ENCODE measurements around the gene JADE1. TPM values are rescaled to one million over a fixed set of nuclear protein-coding genes. Genes with fewer than 3 reads are reported as not detected.

Gene JADE1
- total RNA-seq, 1 experiment from 2014 or later, result 7.4 TPM

- DNase-seq (ENCODE audit: low read depth, low spot score), result no peak
- in situ Hi-C loops (cut with HindIII; ENCODE audit: low pct_unique_long_range_greater_than_20kb, low sequenced_read_pairs), result no loop called here
Observed at GRCh38 chr4:128859887-128860677, 50.6 kb downstream of the JADE1 start.

GRCh38 chr4:128861856-128862518, 52.5 kb downstream of the JADE1 start:
- in situ Hi-C loops (cut with HindIII; ENCODE audit: low pct_unique_long_range_greater_than_20kb, low sequenced_read_pairs), result no loop called here
- no peak for DNase-seq (ENCODE audit: low read depth, low spot score)

DNA sequence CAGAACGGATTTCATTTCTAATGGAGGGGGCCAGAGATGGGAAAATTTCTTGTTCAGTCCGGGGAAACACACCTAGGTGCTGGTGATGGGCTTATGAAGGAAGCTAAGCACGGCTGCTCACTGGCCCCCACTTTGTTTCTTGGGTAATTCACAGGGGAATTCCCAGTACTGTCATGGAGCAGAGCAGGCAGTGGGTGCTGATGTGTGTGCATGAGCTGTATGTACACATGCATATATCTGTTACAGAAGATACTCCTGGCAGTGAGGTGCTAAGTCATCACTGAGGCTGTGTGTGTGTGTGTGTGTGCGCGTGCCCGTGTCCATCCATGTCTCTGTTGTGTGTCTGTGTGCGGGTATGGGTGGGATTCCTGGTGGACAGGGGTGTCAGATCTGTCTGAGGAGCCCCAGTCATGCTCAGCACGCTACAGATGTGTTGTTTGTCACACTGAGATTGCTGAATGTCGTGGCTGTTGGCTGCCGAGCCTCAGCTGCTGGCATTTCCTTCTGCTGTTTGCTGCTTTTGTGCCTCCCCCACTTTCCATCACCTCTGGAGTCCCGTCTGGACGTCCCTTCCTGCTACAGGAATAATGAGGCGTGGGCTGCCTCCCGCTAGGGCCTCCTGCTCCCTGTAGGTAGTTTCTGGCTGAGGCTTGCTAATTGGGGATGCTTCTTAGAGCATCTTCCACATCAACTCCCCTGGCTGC, 53.3 kb downstream of the JADE1 start:
- in situ Hi-C loops (cut with HindIII; ENCODE audit: low pct_unique_long_range_greater_than_20kb, low sequenced_read_pairs), result no loop called here
- no peak for DNase-seq (ENCODE audit: low read depth, low spot score)

GRCh38 chr4:128863312-128864075, 54.0 kb downstream of the JADE1 start:
- in situ Hi-C loops (cut with HindIII; ENCODE audit: low pct_unique_long_range_greater_than_20kb, low sequenced_read_pairs), result no loop called here
- peak; percentile 78 for DNase-seq (ENCODE audit: low read depth, low spot score)

- no peak for DNase-seq (ENCODE audit: low read depth, low spot score)
- in situ Hi-C loops (cut with HindIII; ENCODE audit: low pct_unique_long_range_greater_than_20kb, low sequenced_read_pairs), result no loop called here
Observed at GRCh38 chr4:128865132-128865531, 55.6 kb downstream of the JADE1 start.

DNA sequence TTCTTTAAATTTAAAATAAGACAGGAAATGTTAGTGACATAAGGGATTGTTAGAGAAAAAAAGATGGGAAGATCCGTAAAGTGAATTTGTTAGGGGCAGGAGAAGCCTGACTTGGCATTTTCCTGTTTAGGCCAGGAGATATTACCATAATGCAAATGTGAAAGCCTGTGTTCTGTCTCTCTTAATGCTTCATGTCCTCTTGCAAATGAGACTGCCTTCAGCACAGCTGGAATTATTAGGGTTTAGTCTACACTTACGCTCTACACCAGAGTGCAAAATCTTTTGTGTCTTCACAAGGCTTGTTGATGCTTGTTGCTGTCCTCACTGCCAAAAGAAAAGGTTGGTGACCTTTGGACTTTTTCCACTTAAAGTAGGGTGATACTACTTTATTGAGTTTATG, 56.8 kb downstream of the JADE1 start:
- in situ Hi-C loops (cut with HindIII; ENCODE audit: low pct_unique_long_range_greater_than_20kb, low sequenced_read_pairs), result no loop called here
- no peak for DNase-seq (ENCODE audit: low read depth, low spot score)

DNA sequence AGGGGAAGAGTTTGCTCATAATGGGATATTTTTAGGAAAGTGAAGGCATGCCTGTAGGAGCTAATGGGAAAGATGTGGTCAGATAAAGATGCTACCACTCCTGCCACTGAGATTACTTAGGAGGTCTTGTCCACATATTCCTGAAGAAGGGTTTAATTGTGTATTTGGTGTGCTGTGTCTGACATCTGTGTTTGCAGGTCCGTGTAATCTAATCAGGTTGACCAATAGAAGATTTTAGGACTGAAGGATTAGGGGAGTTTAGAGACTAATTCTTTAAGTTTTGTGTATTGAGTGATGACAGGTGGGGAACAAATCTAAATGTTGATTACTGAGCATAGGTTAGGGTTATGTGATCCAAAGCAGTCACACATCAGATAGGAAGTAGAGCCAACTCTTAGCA, 57.2 kb downstream of the JADE1 start:
- in situ Hi-C loops (cut with HindIII; ENCODE audit: low pct_unique_long_range_greater_than_20kb, low sequenced_read_pairs), result no loop called here
- DNase-seq (ENCODE audit: low read depth, low spot score), result no peak

GRCh38 chr4:128868758-128869157, 59.3 kb downstream of the JADE1 start:
- in situ Hi-C loops (cut with HindIII; ENCODE audit: low pct_unique_long_range_greater_than_20kb, low sequenced_read_pairs), result no loop called here
- peak; percentile 22 for DNase-seq (ENCODE audit: low read depth, low spot score)

DNA sequence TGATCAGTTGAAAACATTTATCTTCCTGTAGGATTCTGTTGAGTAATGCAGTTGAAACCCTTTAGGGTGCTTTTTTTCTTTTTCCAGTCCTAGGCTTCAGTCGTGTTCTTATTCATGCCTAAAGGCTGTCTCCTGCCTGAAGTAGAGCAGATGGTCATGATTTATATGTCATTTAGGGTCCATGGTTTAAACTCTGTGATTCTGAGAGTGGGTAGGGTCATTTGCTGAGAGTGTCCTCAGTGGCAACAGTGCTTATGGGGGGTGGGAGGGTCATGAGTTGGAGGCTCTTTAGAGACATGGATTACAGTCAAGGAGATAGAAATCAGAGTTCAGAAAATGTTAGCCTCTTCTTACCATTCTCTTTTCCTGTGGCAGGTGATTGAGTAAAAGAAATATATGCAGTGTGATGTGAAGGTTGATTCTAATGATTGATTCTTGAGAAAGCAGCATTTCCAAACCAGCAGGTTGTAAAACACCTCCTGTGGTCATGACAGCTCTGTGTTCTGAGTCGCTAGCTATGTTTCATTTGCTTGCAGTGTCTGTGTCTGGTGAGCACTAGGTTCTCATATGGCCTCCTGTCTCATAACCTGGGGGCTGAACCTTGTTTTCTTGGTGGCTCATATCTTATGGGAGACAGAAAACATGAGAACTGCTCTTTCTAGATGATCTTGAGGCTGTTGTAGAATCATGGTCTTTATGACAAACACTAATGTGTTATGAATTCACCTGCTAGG, 60.4 kb downstream of the JADE1 start:
- in situ Hi-C loops (cut with HindIII; ENCODE audit: low pct_unique_long_range_greater_than_20kb, low sequenced_read_pairs), result no loop called here

DNA sequence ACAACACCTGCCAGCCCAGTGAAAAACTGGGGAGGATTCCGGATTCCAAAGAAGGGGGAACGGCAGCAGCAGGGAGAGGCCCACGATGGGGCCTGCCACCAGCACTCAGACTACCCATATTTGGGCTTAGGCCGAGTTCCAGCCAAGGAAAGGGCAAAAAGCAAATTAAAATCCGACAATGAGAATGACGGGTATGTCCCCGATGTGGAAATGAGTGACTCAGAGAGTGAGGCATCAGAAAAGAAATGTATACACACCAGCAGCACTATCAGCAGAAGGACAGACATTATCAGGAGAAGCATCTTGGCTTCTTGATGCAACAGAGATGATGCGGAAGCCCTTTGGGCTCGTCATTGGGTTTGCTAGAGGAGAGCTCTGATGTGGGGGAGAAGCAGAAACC, 62.4 kb downstream of the JADE1 start:
- in situ Hi-C loops (cut with HindIII; ENCODE audit: low pct_unique_long_range_greater_than_20kb, low sequenced_read_pairs), result no loop called here
- no peak for DNase-seq (ENCODE audit: low read depth, low spot score)

More for the DNA sequence above, 60.4 kb downstream of the JADE1 start:
- DNase-seq (ENCODE audit: low read depth, low spot score), result no peak

DNA sequence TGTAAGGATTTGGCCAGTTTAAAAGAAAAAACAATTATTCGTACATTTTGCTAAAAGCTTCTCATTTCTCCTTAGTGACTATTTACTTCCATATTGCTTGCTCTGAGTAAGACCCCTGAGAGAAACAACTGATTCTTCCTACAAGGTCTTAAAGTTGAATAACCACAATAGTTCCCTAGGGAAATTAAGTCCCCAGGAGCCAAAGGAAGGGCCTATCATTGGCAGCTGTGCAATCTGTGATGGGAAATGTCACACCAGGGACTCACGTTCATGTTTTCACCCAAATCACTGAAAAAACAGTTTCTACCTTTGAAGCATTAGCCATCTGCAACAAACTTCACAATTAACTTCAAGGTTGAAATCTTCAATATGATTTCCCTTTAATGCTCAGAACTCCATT, 66.7 kb downstream of the JADE1 start:
- in situ Hi-C loops (cut with HindIII; ENCODE audit: low pct_unique_long_range_greater_than_20kb, low sequenced_read_pairs), result no loop called here

DNA sequence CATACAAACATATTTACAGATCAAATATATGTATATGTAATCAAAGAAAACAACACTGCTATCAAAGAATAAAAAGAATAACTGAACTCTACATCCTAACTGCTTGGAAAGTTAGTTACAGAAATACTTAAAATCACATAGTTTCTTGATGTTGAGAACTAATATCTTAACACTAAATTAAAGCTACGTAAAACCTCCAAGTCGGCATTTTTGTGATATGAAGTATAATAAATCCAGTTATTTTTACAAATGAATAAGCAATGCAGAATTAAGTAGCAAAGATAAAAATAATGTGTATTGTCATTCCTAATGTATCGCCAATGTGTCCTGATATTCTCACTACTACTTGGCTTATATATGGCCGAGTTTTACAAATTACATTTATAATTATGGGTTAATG, 68.4 kb downstream of the JADE1 start:
- no peak for DNase-seq (ENCODE audit: low read depth, low spot score)
- in situ Hi-C loops (cut with HindIII; ENCODE audit: low pct_unique_long_range_greater_than_20kb, low sequenced_read_pairs), result no loop called here

More for the DNA sequence above, 66.7 kb downstream of the JADE1 start:
- DNase-seq (ENCODE audit: low read depth, low spot score), result no peak

DNA sequence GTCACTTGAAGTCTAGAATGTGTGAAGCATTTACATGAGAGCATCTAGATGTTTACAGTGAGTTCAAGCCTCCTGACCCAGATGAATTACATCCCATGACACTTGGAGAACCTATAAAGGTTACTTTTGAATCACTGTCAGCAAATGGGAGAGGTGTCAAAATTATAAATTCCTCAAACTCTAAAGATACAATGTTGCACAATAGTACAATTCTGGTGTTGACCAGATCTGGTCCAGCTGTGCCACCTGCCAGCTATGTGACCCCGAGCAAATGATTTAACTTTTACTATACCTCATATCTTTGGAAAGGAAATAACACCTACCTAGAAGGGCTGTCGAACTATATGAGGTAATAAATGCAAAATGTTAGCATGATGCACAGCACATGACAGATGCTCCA, 69.8 kb downstream of the JADE1 start:
- in situ Hi-C loops (cut with HindIII; ENCODE audit: low pct_unique_long_range_greater_than_20kb, low sequenced_read_pairs), result no loop called here

DNA sequence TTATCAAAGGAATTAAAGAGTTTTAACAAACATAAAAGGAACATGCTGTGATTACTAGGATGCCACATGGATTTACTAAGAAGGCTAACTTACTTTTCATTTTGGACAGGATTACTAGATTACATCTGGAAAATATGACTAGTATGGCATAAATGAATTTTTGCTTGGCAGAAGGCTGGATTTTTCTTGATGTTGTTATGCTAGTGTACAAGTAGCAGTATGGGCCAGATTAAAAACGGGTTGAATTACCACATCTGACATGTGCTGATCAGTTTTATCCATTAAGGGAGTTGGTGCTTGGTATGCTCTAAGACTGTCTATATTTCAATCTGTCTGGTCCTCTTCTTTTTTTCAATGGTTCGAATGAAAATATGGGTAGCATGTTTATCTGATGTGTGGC, 70.5 kb downstream of the JADE1 start:
- no peak for DNase-seq (ENCODE audit: low read depth, low spot score)
- in situ Hi-C loops (cut with HindIII; ENCODE audit: low pct_unique_long_range_greater_than_20kb, low sequenced_read_pairs), result no loop called here

More for the DNA sequence above, 69.8 kb downstream of the JADE1 start:
- DNase-seq (ENCODE audit: low read depth, low spot score), result no peak

GRCh38 chr4:128880662-128881061, 71.2 kb downstream of the JADE1 start:
- in situ Hi-C loops (cut with HindIII; ENCODE audit: low pct_unique_long_range_greater_than_20kb, low sequenced_read_pairs), result no loop called here
- DNase-seq (ENCODE audit: low read depth, low spot score), result no peak

DNA sequence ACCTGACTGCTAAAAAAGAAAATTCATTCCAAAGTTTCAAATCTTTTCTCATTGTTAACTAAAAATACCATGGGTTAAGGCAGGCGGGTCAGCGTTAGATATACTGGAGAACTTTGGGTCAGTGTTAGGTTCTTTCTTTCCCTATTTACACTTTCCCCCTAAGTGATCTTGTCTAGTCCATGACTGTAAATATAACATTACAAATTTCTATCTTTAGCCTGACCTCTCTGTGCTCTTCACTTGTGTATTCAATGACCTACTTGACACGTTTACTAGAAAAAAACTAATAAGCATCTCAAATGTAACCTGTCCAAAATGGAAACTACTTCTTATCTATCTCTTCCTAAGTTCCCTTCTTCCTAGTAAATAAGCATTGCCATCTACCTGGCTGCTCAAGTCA, 95.3 kb downstream of the JADE1 start:
- DNase-seq (ENCODE audit: low read depth, low spot score), result no peak
- in situ Hi-C loops (cut with HindIII; ENCODE audit: low pct_unique_long_range_greater_than_20kb, low sequenced_read_pairs), result no loop called here

DNA sequence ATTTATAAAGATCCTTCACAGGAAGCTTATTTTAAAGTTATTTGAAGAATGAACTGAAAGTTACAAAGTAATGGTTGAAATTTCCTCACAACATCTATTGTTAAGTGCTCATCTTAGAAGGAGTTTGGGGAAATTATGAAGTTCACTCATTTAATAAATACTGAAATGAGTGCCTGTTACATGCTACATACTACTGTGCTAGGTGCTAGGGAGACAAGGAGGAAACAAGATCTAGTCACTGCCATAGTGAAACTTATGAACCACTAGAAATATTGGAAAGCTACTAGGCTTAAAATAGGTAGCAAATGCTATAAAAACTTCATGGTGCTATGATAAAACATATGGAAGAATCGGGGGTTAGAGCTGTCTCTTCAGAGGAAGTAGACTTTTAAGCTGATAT, 97.1 kb downstream of the JADE1 start:
- in situ Hi-C loops (cut with HindIII; ENCODE audit: low pct_unique_long_range_greater_than_20kb, low sequenced_read_pairs), result no loop called here
- DNase-seq (ENCODE audit: low read depth, low spot score), result no peak

All from SK-MEL-5 (cell line).